Parathyroid adenoma (tissue), 2 donors: ENCODE results near the gene ZBTB45.

Source experiments
- H2AFZ ChIP-seq: fragments of 300-600 bp; sonication (generic); one replicate; pipeline ENCODE4 v1.7.0; 2017; ENCODE audit warnings: antibody characterized with exemption, mild to moderate bottlenecking
- H3K27ac ChIP-seq: fragments of 300-600 bp; sonication (generic); one replicate; pipeline ENCODE4 v1.7.0; 2017
- H3K27me3 ChIP-seq: fragments of 300-600 bp; sonication (generic); one replicate; pipeline ENCODE4 v1.7.0; 2017; ENCODE audit warnings: low read length; ENCODE audit not compliant: control insufficient read depth, insufficient read depth
- H3K36me3 ChIP-seq: fragments of 300-600 bp; sonication (generic); one replicate; pipeline ENCODE4 v1.7.0; 2017; ENCODE audit warnings: low read length; ENCODE audit not compliant: control insufficient read depth, insufficient read depth
- H3K4me1 ChIP-seq: fragments of 300-600 bp; sonication (generic); one replicate; pipeline ENCODE4 v1.7.0; 2017; ENCODE audit warnings: control low read depth
- H3K4me2 ChIP-seq: fragments of 300-600 bp; sonication (generic); one replicate; pipeline ENCODE4 v1.7.0; 2017; ENCODE audit warnings: low read length
- H3K4me3 ChIP-seq: fragments of 300-600 bp; sonication (generic); one replicate; pipeline ENCODE4 v1.7.0; 2017; ENCODE audit warnings: low read depth, low read length
- H3K79me2 ChIP-seq: fragments of 300-600 bp; sonication (generic); one replicate; pipeline ENCODE4 v1.7.0; 2017; ENCODE audit warnings: control low read depth
- H3K9ac ChIP-seq: fragments of 300-600 bp; sonication (generic); one replicate; pipeline ENCODE4 v1.7.0; 2017; ENCODE audit warnings: mild to moderate bottlenecking
- H3K9me3 ChIP-seq: fragments of 300-600 bp; sonication (generic); one replicate; pipeline ENCODE4 v1.7.0; 2017; ENCODE audit warnings: low read length; ENCODE audit not compliant: control insufficient read depth
- CTCF ChIP-seq: fragments of 300-600 bp; sonication (generic); IDR thresholded peaks from one replicate; pipeline ENCODE4 v1.7.0; 2017; ENCODE audit warnings: antibody characterized with exemption, mild to moderate bottlenecking
- donor health status: primary hyperparathyroidism.

Gene ZBTB45

GRCh38 chr19:58469241-58470013 lies 50.2 kb downstream of the ZBTB45 start:
- H2AFZ ChIP-seq: no peak overlapping the region

GRCh38 chr19:58468216-58468839 lies 51.3 kb downstream of the ZBTB45 start:
- Histone ChIP-seq H3K4me2 (peak overlapping the region; percentile 14), H3K36me3 (no peaks in the 10 kb centered on the region), H3K27ac (no peak overlapping the region), H3K4me3 (no peak overlapping the region), H3K27me3 (no peaks in the 10 kb centered on the region), H3K79me2 (peaks cover 13% of the 10 kb centered on the region), H3K4me1 (no peaks in the 10 kb centered on the region), H3K9me3 (no peaks in the 10 kb centered on the region), H2AFZ (no peak overlapping the region), H3K9ac (no peak overlapping the region)
- no peak for TF ChIP-seq CTCF

More at GRCh38 chr19:58469241-58470013, 50.2 kb downstream of the ZBTB45 start:
- no peak for TF ChIP-seq CTCF
- H3K4me1 ChIP-seq: peaks cover under 1% of the 10 kb centered on the region
- H3K27ac ChIP-seq: no peak overlapping the region
- H3K4me2 ChIP-seq: no peak overlapping the region
- H3K9me3 ChIP-seq: no peaks in the 10 kb centered on the region
- no peak overlapping the region for H3K9ac ChIP-seq
- H3K4me3 ChIP-seq: no peak overlapping the region
- peaks cover 13% of the 10 kb centered on the region for H3K79me2 ChIP-seq
- H3K27me3 ChIP-seq: no peaks in the 10 kb centered on the region
- H3K36me3 ChIP-seq: no peaks in the 10 kb centered on the region

GRCh38 chr19:58466760-58467589 lies 52.6 kb downstream of the ZBTB45 start, which contains the start of gene ZNF324:
Gene ZNF324, plus strand, starts transcription at chr19:58467080. Its CDS starts 2,106 bp downstream, at chr19:58469186.
- H3K79me2 ChIP-seq: peaks cover 13% of the 10 kb centered on the region
- no peaks in the 10 kb centered on the region for H3K9me3 ChIP-seq
- peak within 1 kb of the TSS; percentile 84 for H3K4me2 ChIP-seq
- H3K4me3 ChIP-seq: peak within 1 kb of the TSS; percentile 92
- peak within 1 kb of the TSS; percentile 72 for H3K27ac ChIP-seq
- H3K4me1 ChIP-seq: no peaks in the 10 kb centered on the region
- peak; percentile 11 for TF ChIP-seq CTCF
- no peaks in the 10 kb centered on the region for H3K27me3 ChIP-seq
- H2AFZ ChIP-seq: peak within 1 kb of the TSS; percentile 93
- peak within 1 kb of the TSS; percentile 47 for H3K9ac ChIP-seq
- no peaks in the 10 kb centered on the region for H3K36me3 ChIP-seq

GRCh38 chr19:58466089-58466759 lies 53.4 kb downstream of the ZBTB45 start:
- no peak for TF ChIP-seq CTCF
- no peaks in the 10 kb centered on the region for H3K36me3 ChIP-seq
- H3K27ac ChIP-seq: peak overlapping the region; percentile 72

More at GRCh38 chr19:58466089-58466759, 53.4 kb downstream of the ZBTB45 start:
- Histone ChIP-seq H3K4me1 (no peaks in the 10 kb centered on the region), H3K9me3 (no peaks in the 10 kb centered on the region), H3K9ac (no peak overlapping the region), H2AFZ (peak overlapping the region; percentile 93), H3K79me2 (peaks cover 13% of the 10 kb centered on the region), H3K4me3 (peak overlapping the region; percentile 92), H3K4me2 (peak overlapping the region; percentile 84), H3K27me3 (no peaks in the 10 kb centered on the region)
